IgD-negative memory B cell (primary cell): ENCODE measurements around the gene SPDL1. TPM values are rescaled to one million over a fixed set of nuclear protein-coding genes. Genes with fewer than 3 reads are reported as not detected.
A peak's percentile ranks its signal among the peaks of the same experiment; 100 is the strongest.

Experiments
- H3K27ac Mint-ChIP-seq, 3 donors: one replicate each; pipeline ENCODE4 v1.8.0; 2020 to 2022; ENCODE audit warnings: mild to moderate bottlenecking in 3 of 3, mixed read lengths in 3 of 3, moderate library complexity in 1 of 3
- H3K27me3 Mint-ChIP-seq: one replicate; pipeline ENCODE4 v1.8.0; 2021; ENCODE audit warnings: mixed read lengths
- H3K36me3 Mint-ChIP-seq: one replicate; pipeline ENCODE4 v1.8.0; 2020; ENCODE audit warnings: mild to moderate bottlenecking, mixed read lengths
- H3K4me1 Mint-ChIP-seq, 3 donors: one replicate each; pipeline ENCODE4 v1.8.0; 2020 to 2022; ENCODE audit warnings: mixed read lengths in 3 of 3, mild to moderate bottlenecking in 1 of 3
- H3K4me3 Mint-ChIP-seq, 4 donors: one replicate each; pipeline ENCODE4 v1.8.0; 2020 to 2022; ENCODE audit warnings: mild to moderate bottlenecking in 4 of 4, mixed read lengths in 4 of 4, moderate library complexity in 3 of 4
- H3K9me3 Mint-ChIP-seq, 3 donors: one replicate each; pipeline ENCODE4 v1.8.0; 2020 to 2021; ENCODE audit warnings: mixed read lengths in 3 of 3, mild to moderate bottlenecking in 1 of 3
- polyA plus RNA-seq: library from polyadenylated mRNA; unstranded; fragments of 300-500 nt; fragmentation: Illumina TruSeq; gene quantifications from one replicate; pipeline ENCODE4 v1.2.3, GENCODE V29; 2021

The SPDL1 gene, protein sequence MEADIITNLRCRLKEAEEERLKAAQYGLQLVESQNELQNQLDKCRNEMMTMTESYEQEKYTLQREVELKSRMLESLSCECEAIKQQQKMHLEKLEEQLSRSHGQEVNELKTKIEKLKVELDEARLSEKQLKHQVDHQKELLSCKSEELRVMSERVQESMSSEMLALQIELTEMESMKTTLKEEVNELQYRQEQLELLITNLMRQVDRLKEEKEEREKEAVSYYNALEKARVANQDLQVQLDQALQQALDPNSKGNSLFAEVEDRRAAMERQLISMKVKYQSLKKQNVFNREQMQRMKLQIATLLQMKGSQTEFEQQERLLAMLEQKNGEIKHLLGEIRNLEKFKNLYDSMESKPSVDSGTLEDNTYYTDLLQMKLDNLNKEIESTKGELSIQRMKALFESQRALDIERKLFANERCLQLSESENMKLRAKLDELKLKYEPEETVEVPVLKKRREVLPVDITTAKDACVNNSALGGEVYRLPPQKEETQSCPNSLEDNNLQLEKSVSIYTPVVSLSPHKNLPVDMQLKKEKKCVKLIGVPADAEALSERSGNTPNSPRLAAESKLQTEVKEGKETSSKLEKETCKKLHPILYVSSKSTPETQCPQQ
- polyA plus RNA-seq = 7.9 TPM

DNA sequence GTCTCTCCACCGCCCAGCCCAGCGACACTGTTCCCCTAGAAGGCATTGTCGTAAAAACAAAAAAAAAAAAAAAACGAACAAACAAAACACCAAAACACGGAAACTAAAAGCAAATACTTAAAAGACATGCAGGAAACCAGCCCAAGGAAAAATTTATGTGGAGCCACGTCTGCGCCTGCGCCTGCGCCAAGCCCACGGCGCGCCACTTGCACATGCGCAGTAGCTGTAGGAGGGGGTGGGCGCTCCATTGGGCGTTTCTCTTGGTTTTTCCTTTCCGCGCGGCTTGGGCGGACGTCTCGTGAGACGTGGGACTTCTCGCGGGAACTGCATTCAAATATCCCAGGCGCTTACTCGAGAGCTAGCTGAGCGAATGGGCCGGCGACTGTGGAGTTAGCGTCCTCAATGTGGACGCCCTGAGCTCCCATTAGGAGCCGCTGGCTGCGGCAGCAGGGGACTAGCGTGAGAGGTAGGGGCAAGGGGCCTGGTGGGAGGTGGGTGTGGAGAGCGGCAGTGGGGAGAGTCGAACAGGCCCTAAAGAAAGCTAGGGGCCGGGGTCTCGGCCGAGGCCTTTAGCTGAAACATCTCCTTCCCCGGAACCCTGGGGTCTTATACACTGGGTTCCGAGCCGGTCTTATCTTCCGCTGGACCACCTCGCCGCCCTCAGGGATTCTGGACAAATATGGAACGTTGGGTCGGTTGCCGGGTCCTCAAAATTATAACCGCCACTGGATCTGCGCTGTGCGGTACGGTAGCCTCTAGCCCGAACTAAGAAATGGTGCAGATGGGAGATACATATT, at the start of gene SPDL1:
SPDL1 (plus strand) TSS at position 350 of the 797 bp plus-strand sequence. CDS start 4,644 bp downstream, outside the sequence.
- H3K36me3 Mint-ChIP-seq = peaks cover 3% of the 10 kb centered on the region
- H3K4me3 Mint-ChIP-seq = peak within 1 kb of the TSS; percentile 98 to 100 (median 100)
- peaks cover 15 to 34% (median 20%) of the 10 kb centered on the region in 3 donors for H3K4me1 Mint-ChIP-seq
- H3K27ac Mint-ChIP-seq = peak within 1 kb of the TSS; percentile 95 to 98 (median 97)
- no peaks in the 10 kb centered on the region for H3K27me3 Mint-ChIP-seq
- H3K9me3 Mint-ChIP-seq = no peaks in the 10 kb centered on the region

DNA sequence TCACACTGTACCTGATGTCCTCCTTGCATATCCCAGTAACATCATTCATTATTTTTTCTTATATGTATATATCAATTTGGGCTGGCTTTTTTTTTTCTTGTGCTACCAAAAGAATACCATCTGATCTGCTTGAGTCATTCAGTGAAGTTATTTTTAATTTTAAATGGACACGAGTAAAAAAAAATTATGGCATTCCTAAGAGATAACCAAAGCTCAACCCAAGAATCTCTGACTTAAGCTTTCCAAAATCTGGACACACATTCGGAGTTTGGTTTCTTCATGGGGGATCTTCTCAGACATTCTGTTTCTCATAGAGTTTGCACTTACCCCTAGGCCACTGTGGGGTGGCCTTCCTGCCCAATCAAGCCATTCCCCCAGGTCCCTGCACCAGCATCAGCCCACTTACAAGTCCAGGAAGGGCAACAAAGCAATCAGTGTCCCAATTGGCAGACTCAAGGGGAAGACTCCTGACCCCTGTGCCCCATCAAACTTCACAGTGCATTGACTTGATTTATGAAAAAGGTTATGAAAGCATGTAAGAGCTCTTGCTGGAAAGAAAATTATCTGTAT, 49.2 kb upstream of the SPDL1 start:
- no peak overlapping the region for H3K27ac Mint-ChIP-seq
- H3K4me3 Mint-ChIP-seq = no peak overlapping the region
- H3K27me3 Mint-ChIP-seq = peaks cover 8% of the 10 kb centered on the region
- no peaks in the 10 kb centered on the region for H3K4me1 Mint-ChIP-seq
- peaks cover 1% of the 10 kb centered on the region for H3K36me3 Mint-ChIP-seq
- no peaks in the 10 kb centered on the region for H3K9me3 Mint-ChIP-seq

DNA sequence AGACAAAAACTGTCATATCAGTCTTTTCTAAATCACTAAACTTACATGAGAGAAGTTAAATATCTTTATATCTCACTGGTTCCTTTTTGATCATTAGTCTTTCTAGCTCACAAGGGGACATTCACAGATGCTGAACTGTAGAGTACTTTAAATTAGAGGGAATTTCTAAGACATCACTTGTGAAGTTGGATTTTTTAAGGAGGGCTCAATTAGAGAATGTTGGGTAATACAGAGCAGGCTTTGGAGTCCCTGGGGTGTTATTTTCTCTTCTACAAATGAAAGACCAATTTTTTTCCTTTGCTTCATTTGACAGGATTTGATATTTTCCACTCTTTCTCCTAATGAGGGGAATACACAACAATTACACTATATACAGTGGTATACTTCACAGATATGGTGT, 48.6 kb upstream of the SPDL1 start:
- peaks cover 8% of the 10 kb centered on the region for H3K27me3 Mint-ChIP-seq
- peaks cover 1% of the 10 kb centered on the region for H3K36me3 Mint-ChIP-seq
- no peaks in the 10 kb centered on the region for H3K9me3 Mint-ChIP-seq
- no peaks in the 10 kb centered on the region for H3K4me1 Mint-ChIP-seq
- H3K27ac Mint-ChIP-seq = no peak overlapping the region
- no peak overlapping the region for H3K4me3 Mint-ChIP-seq

DNA sequence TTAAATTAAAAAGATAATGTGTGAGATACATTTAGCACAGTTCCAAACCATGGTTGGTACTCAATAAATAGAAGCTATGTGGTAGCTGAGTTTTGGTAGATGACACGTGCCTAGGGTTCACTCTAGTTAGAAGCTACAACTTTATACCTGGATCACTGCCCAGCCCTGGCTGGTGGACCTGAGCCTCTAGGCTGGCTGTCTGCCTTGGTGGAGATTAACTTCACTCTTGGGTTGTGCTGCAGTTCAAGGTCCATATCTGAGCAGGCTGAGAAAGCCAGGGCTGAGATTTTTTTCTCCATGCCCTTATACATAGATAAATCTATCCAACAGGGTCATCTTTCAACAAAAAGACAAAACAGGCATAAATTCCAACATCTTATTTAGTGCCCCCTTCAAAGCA, 44.6 kb upstream of the SPDL1 start:
- H3K9me3 Mint-ChIP-seq = peaks cover 0 to 3% (median 3%) of the 10 kb centered on the region in 3 donors
- H3K4me1 Mint-ChIP-seq = no peaks in the 10 kb centered on the region
- no peaks in the 10 kb centered on the region for H3K36me3 Mint-ChIP-seq
- H3K27me3 Mint-ChIP-seq = peaks cover 10% of the 10 kb centered on the region
- H3K4me3 Mint-ChIP-seq = no peak overlapping the region
- no peak overlapping the region for H3K27ac Mint-ChIP-seq

DNA sequence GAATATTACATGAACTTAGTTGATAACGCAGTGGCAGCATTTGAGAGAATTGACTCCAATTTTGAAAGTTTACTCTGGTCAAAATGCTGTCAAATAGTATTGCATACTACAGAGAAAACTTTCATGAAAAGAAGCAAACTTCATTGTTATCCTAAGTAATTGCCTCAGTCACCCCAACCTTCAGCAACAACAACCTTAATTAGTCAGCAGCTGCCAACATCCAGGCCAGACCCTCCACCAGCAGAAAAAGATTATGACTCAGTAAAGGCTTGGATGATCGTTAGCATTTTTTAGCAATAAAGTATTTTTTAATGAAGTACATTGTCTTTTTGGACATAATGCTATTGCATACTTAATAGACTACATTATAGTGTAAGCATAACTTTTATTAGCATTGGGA, 40.8 kb upstream of the SPDL1 start:
- Mint-ChIP-seq H3K27me3 (peaks cover 17% of the 10 kb centered on the region), H3K27ac (no peak overlapping the region), H3K4me3 (no peak overlapping the region), H3K9me3 (peaks cover 0 to 3% (median 3%) of the 10 kb centered on the region in 3 donors), H3K36me3 (peaks cover 3% of the 10 kb centered on the region), H3K4me1 (no peaks in the 10 kb centered on the region)

DNA sequence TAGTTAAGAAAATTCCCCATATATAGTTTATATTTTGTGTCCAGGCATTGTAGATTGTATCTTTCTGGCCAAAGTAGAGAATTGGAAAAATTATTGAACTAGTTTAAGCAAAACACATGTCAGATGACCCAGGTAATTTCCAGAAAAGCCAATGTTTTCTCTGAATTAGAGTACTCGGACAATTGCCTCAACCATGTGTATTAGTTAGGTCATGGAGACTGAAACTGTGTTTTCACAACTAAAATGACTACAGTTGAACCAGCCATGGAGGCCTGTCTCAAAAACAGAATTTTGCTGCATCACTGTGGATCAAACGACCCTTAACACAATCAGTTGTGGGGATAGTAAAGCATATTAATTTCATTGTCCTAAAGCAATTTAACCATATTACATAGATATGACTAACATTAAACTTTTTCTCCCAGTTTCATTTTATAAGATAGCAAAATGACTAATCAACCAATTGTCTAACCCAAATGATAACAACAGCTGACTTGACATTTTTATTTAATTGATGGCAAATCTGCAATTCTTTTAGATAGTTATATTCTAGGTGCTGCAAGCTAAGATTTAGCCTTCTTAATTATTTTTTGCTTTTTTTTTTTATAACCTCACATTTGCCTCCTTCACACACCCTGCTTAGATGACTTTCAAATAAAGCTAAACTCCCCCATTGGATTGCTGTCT, 39.2 kb upstream of the SPDL1 start:
- Mint-ChIP-seq H3K9me3 (peaks cover 0 to 3% (median 3%) of the 10 kb centered on the region in 3 donors), H3K4me1 (no peaks in the 10 kb centered on the region), H3K4me3 (no peak overlapping the region)

DNA sequence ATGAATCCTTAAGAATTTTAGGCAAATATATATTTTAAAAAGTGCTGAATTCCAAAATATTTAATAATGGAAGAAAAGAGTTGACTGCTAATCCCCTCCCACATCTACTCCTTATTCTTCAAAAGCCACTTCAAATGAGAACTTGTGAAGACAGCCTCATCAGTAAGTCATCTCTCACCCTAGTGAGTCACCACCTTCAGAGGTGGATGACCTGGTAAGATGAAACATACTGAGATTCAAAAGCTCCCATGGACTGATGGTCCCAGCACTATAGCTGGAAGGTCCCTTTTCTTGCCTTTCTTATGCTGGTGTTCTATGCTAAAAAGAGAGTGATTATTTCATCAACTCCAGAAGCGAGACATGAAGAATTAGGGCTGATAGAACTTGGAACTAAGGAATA, 37.8 kb upstream of the SPDL1 start:
- no peaks in the 10 kb centered on the region for H3K4me1 Mint-ChIP-seq
- H3K27ac Mint-ChIP-seq = no peak overlapping the region
- H3K9me3 Mint-ChIP-seq = peaks cover 0 to 5% (median 3%) of the 10 kb centered on the region in 3 donors
- H3K4me3 Mint-ChIP-seq = no peak overlapping the region
- H3K36me3 Mint-ChIP-seq = peaks cover 3% of the 10 kb centered on the region
- peaks cover 27% of the 10 kb centered on the region for H3K27me3 Mint-ChIP-seq

More for the DNA sequence above, 39.2 kb upstream of the SPDL1 start:
- peaks cover 3% of the 10 kb centered on the region for H3K36me3 Mint-ChIP-seq
- no peak overlapping the region for H3K27ac Mint-ChIP-seq
- peaks cover 24% of the 10 kb centered on the region for H3K27me3 Mint-ChIP-seq

DNA sequence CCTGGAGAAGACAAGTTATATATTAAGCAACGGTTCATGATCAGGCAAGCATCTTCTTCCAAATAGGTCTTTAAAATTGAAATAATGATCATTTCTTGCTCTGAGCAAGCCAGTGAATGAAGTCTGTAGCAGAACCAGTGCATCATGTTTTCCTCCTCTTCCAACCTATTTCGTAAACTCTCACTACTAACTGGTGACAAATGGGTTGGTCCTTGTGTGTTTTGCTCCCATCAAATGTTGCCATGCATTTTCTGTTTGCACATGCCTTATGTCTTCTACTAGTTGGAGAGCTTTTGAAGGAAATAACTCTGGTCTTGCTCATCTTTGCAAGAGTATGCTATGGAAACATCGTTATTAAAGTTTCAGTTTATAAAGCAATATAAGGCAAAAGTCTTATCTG, 37.2 kb upstream of the SPDL1 start:
- Mint-ChIP-seq H3K27me3 (peaks cover 27% of the 10 kb centered on the region), H3K27ac (no peak overlapping the region), H3K9me3 (peaks cover 0 to 3% (median 3%) of the 10 kb centered on the region in 3 donors), H3K4me1 (no peaks in the 10 kb centered on the region), H3K36me3 (peaks cover 3% of the 10 kb centered on the region), H3K4me3 (no peak overlapping the region)

DNA sequence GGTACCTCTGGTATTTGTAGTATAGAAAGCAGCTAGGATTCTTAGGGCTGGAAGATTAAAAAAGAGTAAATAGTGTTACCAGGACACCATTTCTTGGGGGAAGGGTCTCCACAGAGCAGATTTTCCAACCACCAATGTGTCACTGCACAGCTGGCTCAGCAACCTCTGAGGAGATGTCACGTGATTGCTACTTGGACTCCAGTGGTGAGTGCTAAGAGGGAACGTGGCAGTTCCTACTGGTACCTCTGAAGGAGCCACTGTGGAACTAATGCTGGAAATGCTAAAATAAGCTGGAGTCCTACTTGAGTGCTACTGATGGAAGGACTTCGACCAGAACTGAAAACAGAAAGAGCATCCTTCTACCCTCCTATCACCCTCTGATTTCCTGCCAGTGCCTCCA, 36.1 kb upstream of the SPDL1 start:
- peaks cover 0 to 3% (median 0%) of the 10 kb centered on the region in 3 donors for H3K9me3 Mint-ChIP-seq
- peaks cover 27% of the 10 kb centered on the region for H3K27me3 Mint-ChIP-seq
- H3K36me3 Mint-ChIP-seq = peaks cover 3% of the 10 kb centered on the region
- no peak overlapping the region for H3K4me3 Mint-ChIP-seq
- no peaks in the 10 kb centered on the region for H3K4me1 Mint-ChIP-seq
- H3K27ac Mint-ChIP-seq = peak overlapping the region in 1 of 3 donors; percentile 21

DNA sequence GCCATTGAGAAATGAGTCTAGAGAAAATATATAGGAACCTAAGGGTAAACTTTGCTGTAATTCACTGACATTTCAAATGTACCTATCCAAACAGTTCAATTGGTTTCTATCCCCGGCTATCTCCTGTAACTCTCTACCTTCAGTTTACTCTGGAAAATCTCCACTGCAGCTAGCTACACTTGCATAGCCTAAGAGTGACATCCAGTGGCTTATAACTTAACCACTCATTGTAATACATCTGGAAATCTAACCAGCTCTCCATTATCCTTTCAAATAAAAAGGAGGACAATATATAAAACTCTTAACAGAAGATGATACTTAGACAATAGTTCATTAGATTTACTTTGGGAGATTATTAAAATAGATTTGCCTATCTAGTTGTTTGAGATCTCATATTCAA, 35.3 kb upstream of the SPDL1 start:
- Mint-ChIP-seq H3K36me3 (peaks cover 3% of the 10 kb centered on the region), H3K4me1 (no peaks in the 10 kb centered on the region), H3K27me3 (peaks cover 29% of the 10 kb centered on the region), H3K9me3 (peaks cover 0 to 7% (median 0%) of the 10 kb centered on the region in 3 donors), H3K27ac (no peak overlapping the region), H3K4me3 (no peak overlapping the region)

DNA sequence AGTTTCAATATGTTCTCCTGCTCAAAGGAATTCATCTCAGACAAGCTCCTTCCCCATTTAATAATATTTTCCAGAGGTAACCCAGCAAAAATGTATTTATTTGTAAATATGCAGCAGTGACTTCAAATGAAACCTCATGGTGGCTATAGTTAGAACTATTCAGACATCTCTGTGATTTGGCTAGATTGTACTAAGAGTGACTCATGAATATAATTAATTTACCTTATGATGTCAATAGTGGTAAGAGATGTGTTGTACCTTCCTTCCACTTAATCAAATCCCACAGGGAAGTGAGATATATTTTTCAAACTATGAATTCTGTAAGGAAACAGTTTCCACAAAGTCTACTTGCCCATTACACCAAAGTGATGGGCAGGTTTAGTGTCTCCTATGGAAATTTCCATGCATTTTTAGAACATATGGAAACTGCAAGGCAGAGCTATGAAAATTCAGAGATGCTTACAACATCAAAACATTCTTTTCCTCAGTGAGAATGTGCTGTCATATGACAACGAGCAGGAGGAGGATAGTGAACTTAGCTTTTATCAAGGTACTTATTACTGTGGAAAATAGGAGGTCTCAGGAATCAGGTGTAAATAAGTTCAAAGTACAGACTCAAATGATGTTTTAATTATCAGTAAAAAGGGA, 34.0 kb upstream of the SPDL1 start:
- Mint-ChIP-seq H3K27ac (no peak overlapping the region), H3K27me3 (peaks cover 22% of the 10 kb centered on the region), H3K36me3 (peaks cover 3% of the 10 kb centered on the region), H3K4me3 (no peak overlapping the region), H3K9me3 (peaks cover 0 to 7% (median 0%) of the 10 kb centered on the region in 3 donors), H3K4me1 (no peaks in the 10 kb centered on the region)

DNA sequence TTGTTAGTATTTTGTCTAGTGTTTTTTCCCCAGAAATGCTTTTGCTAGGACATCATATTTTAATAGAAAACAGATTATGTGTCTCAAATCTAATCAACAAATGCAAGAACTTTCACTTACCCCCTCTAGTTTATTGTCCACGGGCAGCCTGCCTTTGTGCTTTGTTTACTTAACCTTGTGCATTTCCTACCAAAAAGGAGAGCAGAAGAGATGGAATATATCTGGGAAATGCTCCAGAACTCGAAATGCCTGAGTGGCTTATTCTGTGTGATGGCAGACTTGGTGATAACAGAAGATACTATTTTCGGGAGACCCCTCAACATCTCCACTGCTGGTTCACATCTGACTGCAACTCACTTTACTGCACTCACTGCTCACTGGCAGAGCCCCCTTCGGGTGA, 33.3 kb upstream of the SPDL1 start:
- Mint-ChIP-seq H3K27me3 (peaks cover 22% of the 10 kb centered on the region), H3K4me1 (no peaks in the 10 kb centered on the region), H3K9me3 (peaks cover 0 to 7% (median 0%) of the 10 kb centered on the region in 3 donors), H3K4me3 (no peak overlapping the region), H3K27ac (no peak overlapping the region), H3K36me3 (peaks cover 3% of the 10 kb centered on the region)

DNA sequence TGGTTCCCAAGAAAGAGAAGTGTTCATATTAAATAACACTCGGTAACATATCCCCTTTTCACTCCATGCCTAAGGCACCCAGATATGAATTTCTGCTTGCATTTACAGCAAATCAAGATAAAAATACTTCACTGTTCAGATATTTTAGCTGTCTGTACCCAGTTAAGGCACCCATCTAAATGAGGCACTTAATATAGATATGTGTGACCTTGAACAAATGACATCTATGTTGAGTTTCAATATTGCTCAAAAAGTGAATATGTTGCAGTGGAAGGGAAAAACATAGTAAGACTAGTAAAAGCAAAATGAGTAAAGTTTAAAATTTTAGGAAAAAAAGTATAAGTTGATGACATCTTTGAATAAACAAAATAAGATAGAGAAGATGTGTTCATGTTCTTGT, 32.4 kb upstream of the SPDL1 start:
- no peaks in the 10 kb centered on the region for H3K4me1 Mint-ChIP-seq
- no peak overlapping the region for H3K4me3 Mint-ChIP-seq
- peaks cover 3% of the 10 kb centered on the region for H3K36me3 Mint-ChIP-seq
- peaks cover 21% of the 10 kb centered on the region for H3K27me3 Mint-ChIP-seq
- H3K9me3 Mint-ChIP-seq = peaks cover 0 to 7% (median 0%) of the 10 kb centered on the region in 3 donors
- H3K27ac Mint-ChIP-seq = no peak overlapping the region

DNA sequence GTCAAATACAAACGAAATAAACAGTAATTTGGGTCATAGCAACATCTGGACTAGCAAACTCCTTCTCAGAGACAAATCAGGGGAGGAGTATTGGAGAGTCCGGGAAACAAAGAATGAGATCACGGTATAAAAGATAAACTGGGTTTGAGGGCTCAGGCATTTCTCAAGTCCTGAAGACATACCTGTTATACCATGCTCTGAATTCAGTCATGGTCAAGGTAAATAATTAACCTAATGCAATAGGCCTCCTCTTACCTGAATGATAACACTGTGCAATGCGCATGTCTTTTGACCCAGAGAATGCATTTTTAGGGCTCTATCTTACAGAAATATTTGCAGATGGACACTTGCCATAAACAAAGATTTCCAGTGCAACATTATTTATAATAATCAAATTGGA, 31.9 kb upstream of the SPDL1 start:
- H3K4me3 Mint-ChIP-seq = no peak overlapping the region
- H3K27ac Mint-ChIP-seq = no peak overlapping the region
- H3K4me1 Mint-ChIP-seq = no peaks in the 10 kb centered on the region
- H3K36me3 Mint-ChIP-seq = peaks cover 1% of the 10 kb centered on the region
- H3K27me3 Mint-ChIP-seq = peaks cover 21% of the 10 kb centered on the region
- peaks cover 0 to 7% (median 0%) of the 10 kb centered on the region in 3 donors for H3K9me3 Mint-ChIP-seq
